ENCODE data around the gene PLP1.

DNA sequence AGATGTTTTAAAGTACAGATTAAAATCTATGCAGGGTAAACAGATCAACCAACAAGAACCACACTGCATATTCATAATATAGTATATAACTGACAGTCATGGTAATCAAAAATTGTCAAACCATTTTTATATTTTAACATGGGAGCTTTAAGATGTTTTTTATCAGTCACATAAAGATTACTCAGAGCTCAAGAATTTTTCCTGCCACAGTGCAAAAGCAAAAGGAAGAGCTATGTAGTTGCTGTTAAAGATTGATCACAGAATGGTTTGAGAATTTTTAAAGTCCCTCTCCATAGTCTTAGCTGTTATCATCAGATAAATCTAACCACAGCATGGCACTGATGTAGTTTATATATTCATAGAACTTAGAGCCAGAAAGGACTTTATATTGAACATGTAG lies 47.0 kb downstream of the PLP1 start:
- TF ChIP-seq EZH2 (IDR thresholded peaks at IDR 0.05; ENCODE audit: insufficient read depth, poor library complexity, severe bottlenecking): no peak
- no peak for TF ChIP-seq EZH2phosphoT487 (IDR thresholded peaks at IDR 0.05; ENCODE audit: insufficient read depth, low read depth)

Data from GM23248 (cell line).